Ectodermal cell (in vitro differentiated cells): ENCODE data around the gene ZNF385B.

Source experiments
- H3K27ac ChIP-seq: 2 replicates; pipeline ENCODE4 v1.7.0; 2013; ENCODE audit warnings: mild to moderate bottlenecking, low read depth, low read length; ENCODE audit not compliant: insufficient read depth, poor library complexity, severe bottlenecking
- H3K27me3 ChIP-seq: 2 replicates; pipeline ENCODE4 v1.7.0; 2013; ENCODE audit warnings: mild to moderate bottlenecking, low read length; ENCODE audit not compliant: insufficient read depth, control insufficient read depth, poor library complexity, severe bottlenecking
- H3K36me3 ChIP-seq: one replicate; pipeline ENCODE4 v1.7.0; 2013; ENCODE audit warnings: low read length; ENCODE audit not compliant: control insufficient read depth, insufficient read depth
- H3K4me1 ChIP-seq: one replicate; pipeline ENCODE4 v1.7.0; 2013; ENCODE audit warnings: low read length; ENCODE audit not compliant: control insufficient read depth, insufficient read depth
- H3K4me3 ChIP-seq: 2 replicates; pipeline ENCODE4 v1.7.0; 2013; ENCODE audit warnings: low read depth, low read length, control low read depth; ENCODE audit not compliant: insufficient read depth
- H3K9me3 ChIP-seq: 2 replicates; pipeline ENCODE4 v1.7.0; 2013; ENCODE audit warnings: mild to moderate bottlenecking, low read length, moderate library complexity; ENCODE audit not compliant: control insufficient read depth
- WGBS, 2 experiments: methylation state at CpG; one replicate each; pipeline ENCODE4 v1.1.7; 2013; ENCODE audit warnings: missing lambda C conversion rate in 2 of 2; 5-methylcytosine and 5-hydroxymethylcytosine counted together

Gene ZNF385B

DNA sequence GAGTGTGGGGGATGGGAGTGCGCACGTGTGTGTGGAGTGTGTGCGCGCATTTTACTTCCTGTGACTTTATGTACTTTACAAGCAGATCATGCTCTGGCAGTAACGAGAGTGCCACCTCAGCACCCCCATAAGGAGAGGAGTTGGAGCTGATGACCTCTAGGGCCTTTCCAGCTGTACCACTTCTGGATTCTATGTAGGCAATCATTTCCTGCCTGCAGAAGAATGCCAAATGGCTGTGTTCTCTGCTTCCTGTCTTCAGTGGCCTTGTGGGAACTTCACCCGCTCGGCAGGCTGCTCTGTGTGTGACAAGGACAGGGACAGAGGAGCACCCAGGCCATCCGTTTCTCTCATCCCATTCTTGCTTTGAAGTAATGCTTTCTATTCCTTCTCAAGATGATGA, 22.8 kb upstream of the ZNF385B start:
- no peak overlapping the region for H3K27ac ChIP-seq
- no peaks in the 10 kb centered on the region for H3K9me3 ChIP-seq
- no peaks in the 10 kb centered on the region for H3K36me3 ChIP-seq
- peaks cover 7% of the 10 kb centered on the region for H3K4me1 ChIP-seq
- no peak overlapping the region for H3K4me3 ChIP-seq
- H3K27me3 ChIP-seq: no peaks in the 10 kb centered on the region
- WGBS, 2 experiments: 87 to 90% methylated on average over 8 of the region's 8 CpGs

DNA sequence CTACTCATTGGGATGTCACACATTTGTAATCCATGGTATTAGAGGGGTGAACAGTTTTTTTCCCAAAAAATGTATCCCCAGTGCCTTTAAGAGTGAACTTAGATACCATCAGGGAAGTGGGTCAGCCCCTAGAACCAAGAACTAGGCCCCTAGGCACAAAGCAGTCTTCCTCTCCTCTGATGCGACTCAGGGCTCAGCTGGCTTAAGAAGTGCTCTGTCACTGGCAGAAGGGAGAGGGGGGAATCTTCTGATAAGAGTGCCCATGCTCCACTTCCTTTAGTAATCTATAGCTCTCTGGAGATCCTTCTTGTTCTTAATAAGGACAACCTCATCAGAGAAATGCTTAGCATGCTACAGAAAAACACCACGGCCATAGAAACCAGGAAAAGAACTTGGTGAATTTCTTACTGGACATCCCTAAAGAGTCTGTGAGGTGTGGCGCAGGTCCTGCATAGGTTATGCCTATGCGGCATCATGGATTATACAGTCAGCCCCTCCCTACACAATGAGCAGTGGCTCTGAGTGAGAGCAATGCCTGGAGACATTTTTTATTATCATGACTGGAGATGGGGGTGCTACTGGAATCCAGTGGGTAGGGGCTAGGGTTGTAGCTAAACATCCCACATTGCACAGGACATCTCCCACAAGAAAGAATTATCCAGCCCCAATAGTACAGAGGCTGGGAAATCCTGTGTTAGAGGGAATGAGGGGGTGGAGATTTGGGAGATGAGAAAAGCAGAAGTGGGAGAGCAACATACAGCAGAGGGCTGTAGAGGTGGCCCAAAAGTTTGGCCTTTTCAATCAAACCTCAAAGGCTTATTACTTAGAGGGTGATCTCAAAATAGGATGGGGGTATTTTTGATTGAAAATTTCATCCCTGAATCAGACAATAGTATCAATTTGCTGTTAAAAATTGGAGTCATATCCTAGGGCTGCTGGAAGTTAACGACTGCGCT, 21.7 kb upstream of the ZNF385B start:
- H3K4me1 ChIP-seq: peaks cover 7% of the 10 kb centered on the region
- WGBS, 2 experiments: 94 to 98% methylated on average over 6 of the region's 6 CpGs
- no peaks in the 10 kb centered on the region for H3K36me3 ChIP-seq
- no peak overlapping the region for H3K27ac ChIP-seq
- no peaks in the 10 kb centered on the region for H3K9me3 ChIP-seq
- H3K4me3 ChIP-seq: no peak overlapping the region
- no peaks in the 10 kb centered on the region for H3K27me3 ChIP-seq

DNA sequence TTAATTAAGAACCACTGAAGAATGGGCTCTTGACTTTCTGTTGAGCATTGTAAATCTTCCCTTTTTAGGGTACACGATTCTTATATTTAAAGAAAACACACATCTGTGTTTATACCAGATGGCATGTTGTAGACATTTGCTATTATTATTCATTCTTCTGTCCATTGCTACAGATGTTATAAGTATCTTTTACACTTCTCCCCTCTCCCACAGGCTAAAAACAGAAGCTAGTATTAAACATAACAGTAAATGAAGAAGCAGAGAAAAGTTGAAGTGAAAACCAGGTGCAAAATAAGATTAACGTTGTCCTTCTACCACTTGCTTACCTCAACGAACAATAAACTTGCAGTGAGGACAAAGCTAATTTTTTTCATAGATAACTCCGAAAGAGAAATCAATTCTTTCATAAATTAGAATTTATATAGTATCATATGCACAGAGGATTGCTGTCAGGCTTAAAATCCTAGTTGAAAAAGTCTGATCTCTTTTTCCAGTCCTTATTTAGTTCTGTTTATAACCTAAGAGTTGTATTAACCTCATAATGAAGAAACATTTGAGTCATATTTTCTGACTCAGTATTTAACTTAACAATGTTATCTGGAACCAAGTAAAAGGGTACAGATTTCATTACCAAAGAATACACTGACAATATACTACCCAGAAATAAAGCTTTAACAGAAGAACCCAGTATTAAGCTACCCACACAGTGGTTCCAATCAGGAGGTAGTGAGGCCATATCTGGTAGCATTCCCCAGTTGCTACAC, 16.4 kb upstream of the ZNF385B start:
- no peaks in the 10 kb centered on the region for H3K36me3 ChIP-seq
- no peak overlapping the region for H3K27ac ChIP-seq
- H3K27me3 ChIP-seq: no peaks in the 10 kb centered on the region
- no peaks in the 10 kb centered on the region for H3K9me3 ChIP-seq
- no peaks in the 10 kb centered on the region for H3K4me1 ChIP-seq
- H3K4me3 ChIP-seq: no peak overlapping the region
- WGBS, 2 experiments: 97 to 100% methylated on average over 2 to 3 of the region's 4 CpGs

DNA sequence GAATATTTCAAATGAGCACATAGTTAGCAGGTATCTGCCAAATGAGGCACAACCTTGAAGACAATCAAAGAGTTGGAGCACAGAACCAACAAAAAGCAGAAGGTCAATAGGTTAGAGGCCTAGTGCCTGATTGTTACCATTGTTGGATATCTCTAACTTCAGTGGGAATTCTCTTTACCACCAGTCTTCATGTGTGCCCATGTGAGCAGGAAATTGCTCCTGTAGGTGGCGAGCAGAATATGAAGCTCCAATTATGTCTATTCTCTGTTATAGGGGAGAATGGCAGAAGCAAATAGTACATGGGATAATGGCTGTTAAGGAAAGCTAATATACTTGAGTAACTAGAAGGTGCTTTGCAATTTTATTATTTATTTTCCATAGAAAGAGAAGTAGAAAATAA, 14.9 kb upstream of the ZNF385B start:
- H3K9me3 ChIP-seq: no peaks in the 10 kb centered on the region
- 92% methylated on average over 1 of the region's 1 CpG for WGBS, 2 experiments
- no peaks in the 10 kb centered on the region for H3K36me3 ChIP-seq
- no peaks in the 10 kb centered on the region for H3K27me3 ChIP-seq
- H3K4me1 ChIP-seq: no peaks in the 10 kb centered on the region
- no peak overlapping the region for H3K27ac ChIP-seq
- no peak overlapping the region for H3K4me3 ChIP-seq

DNA sequence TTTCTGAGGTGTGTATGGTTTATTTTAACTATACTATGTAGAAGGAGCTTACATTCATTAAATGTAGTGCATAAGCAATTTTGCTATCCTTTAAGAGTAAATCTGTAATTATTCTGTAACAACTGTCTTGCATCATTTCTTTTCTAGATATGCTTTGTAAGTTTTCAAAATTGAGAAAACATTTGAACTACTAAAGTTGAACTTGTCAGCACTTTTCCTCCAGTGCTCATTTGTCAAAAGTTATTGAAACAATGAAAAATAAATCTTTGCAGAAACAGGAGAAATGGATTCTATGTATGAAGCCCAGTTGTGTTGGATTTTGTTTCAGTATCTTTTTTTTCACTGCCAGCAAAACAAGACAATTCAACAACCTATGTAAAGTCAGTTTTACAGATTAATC, 14.5 kb upstream of the ZNF385B start:
- no peaks in the 10 kb centered on the region for H3K4me1 ChIP-seq
- no peak overlapping the region for H3K27ac ChIP-seq
- H3K4me3 ChIP-seq: no peak overlapping the region
- no peaks in the 10 kb centered on the region for H3K27me3 ChIP-seq
- no peaks in the 10 kb centered on the region for H3K36me3 ChIP-seq
- no peaks in the 10 kb centered on the region for H3K9me3 ChIP-seq

DNA sequence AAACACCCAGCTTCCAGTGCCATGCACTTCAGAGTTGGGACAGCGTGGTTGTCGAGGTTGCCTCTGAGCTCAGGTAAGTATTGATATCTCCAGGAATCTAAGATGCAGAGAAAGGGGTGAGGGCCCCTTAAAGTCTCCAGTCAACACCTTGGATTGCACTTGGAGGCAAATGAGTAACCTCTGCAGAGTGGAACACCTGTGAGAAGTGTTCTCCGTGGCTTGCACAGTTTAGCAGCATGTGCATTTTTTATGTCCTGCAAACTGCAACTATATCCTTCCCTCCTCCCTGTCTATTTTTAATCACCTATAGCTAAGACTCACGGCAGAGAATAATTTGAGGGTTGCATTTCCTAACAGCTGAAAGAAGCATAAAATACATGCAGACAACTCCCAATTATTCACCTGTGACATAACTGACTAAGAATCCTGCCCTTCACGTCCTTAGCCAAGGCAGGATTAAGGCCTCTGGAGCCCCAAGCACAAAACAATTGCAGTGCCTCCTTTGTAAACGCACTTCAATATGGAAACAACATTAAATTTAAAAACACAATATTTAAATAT, 1.6 kb upstream of the ZNF385B start:
- 78 to 80% methylated on average over 5 to 6 of the region's 6 CpGs for WGBS, 2 experiments
- H3K4me3 ChIP-seq: no peak overlapping the region

DNA sequence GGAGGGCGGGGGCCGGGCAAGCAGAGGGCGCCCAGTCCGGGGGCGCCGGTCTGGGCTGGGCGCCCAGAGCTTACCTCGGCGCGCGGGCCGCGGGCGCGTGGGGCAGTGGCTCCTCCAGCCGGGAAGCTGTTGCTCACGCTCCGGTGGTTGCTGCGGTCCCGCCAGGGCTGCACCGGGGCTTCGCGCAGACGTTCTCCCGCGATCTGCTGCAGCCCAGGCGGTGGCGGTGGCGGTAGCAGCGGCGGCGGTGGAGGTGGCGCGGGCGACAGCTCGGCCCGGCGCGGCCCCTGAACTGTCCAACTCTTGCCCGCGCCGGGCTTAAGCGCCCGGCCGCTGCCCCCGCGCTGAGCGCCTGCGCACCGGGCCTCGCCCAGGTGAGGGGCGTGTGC, 391 bp downstream of the ZNF385B start:
- Histone ChIP-seq H3K27ac (no peak overlapping the region), H3K36me3 (no peaks in the 10 kb centered on the region), H3K27me3 (peaks cover 69% of the 10 kb centered on the region), H3K9me3 (no peaks in the 10 kb centered on the region), H3K4me1 (no peaks in the 10 kb centered on the region), H3K4me3 (peak overlapping the region; percentile 65)
- WGBS, 2 experiments: 0% methylated on average over 52 of the region's 52 CpGs

More for the DNA sequence above, 1.6 kb upstream of the ZNF385B start:
- Histone ChIP-seq H3K27me3 (peaks cover 65% of the 10 kb centered on the region), H3K36me3 (no peaks in the 10 kb centered on the region), H3K27ac (no peak overlapping the region), H3K9me3 (no peaks in the 10 kb centered on the region), H3K4me1 (no peaks in the 10 kb centered on the region)

DNA sequence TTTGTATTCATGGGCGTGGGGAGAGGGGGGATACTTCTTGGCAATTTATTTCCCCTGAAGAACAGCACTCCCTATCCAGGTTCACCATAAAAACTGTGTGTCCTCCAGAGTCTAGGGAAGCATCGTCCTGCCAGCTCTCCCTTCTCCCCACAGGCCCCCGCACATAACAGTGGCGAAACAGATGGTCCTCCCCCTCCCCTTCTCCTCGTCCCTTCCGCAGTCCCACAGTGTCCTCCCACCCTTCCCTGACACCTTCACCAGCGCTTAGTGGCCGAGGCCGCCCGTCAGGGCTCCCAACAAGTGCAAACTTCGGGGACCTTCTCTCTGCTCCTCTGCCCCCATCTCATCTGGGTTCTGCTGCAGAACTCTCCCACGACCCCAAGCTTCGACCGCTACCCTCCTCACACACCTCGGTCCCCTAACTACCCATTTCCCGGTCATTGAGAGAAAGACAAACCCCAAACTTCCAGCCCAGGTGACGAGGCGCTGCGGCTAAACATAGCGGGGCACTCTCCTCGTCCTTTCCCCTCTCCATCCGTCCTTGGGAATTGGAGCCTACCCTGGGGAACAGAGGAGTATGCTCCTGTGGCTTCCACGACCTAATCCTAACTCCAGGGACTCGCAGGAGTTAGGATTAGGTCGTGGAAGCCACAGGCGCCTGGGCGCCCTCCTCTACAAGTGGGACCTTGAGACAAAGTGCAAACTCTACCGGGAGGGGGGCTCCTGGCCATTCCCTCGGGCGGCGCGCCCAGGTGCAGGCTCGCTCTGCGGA, 971 bp downstream of the ZNF385B start:
- Histone ChIP-seq H3K9me3 (no peaks in the 10 kb centered on the region), H3K4me3 (peak overlapping the region; percentile 65), H3K4me1 (no peaks in the 10 kb centered on the region), H3K36me3 (no peaks in the 10 kb centered on the region), H3K27me3 (peaks cover 69% of the 10 kb centered on the region), H3K27ac (no peak overlapping the region)
- 1 to 2% methylated on average over 33 to 34 of the region's 34 CpGs for WGBS, 2 experiments

DNA sequence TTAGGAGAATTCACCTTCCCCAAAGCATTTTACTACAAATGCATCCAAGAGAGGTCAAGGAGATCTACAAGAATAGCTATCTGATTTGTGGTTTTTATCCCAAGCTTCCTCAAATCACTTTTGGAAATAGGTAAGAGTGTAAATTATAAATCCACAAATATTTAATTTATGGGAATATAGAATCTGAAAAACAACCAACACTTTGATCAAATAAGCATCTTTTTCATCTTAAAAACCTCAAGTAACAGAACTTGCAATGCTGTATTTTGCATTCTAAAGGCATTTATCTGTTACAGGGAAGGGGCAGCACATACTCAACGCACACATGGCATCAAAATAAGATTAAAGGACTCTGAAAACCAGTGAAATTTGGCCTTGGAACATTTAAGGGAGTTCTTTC, 1.9 kb downstream of the ZNF385B start:
- 77 to 80% methylated on average over 1 of the region's 1 CpG for WGBS, 2 experiments
- peak overlapping the region; percentile 65 for H3K4me3 ChIP-seq
- H3K27ac ChIP-seq: no peak overlapping the region
- no peaks in the 10 kb centered on the region for H3K4me1 ChIP-seq
- no peaks in the 10 kb centered on the region for H3K9me3 ChIP-seq
- peaks cover 68% of the 10 kb centered on the region for H3K27me3 ChIP-seq
- no peaks in the 10 kb centered on the region for H3K36me3 ChIP-seq
